DND-41 (cell line): ENCODE results near the gene PPP1R17.

Experiments used
- EZH2 ChIP-seq: IDR thresholded peaks from 3 replicates; pipeline ENCODE4 v1.6.1; 2012; ENCODE audit warnings: borderline replicate concordance, low read depth, mild to moderate bottlenecking, moderate library complexity, low read length, inconsistent platforms; ENCODE audit not compliant: severe bottlenecking
- TF ChIP-seq, protein P1 (sequence below): IDR thresholded peaks from 2 replicates; pipeline ENCODE4 v1.5.1; 2012; ENCODE audit warnings: borderline replicate concordance, low read length, moderate library complexity, mild to moderate bottlenecking; ENCODE audit not compliant: poor library complexity, severe bottlenecking; ENCODE audit errors: extremely low read depth

DNA sequence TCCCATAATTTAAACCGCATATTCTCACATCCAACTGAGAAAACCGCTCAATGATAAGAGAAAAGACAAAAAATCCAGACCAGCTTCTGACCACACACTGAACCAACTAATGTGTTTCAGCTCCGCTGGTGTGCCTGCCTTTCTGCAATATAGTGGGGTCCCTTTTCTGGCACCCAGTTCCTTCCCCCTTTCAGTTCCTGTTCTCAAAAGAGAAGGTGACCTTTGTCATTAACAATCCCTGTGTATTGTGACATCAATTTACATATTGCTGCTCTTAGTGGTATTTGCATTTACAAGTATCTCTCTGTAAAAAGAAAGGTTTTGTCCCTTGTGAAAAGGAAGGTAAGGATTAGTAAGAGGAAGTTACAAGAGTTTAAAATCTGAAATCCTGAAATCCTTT lies 1.4 kb downstream of the PPP1R17 start:
- TF ChIP-seq, protein P1, sequence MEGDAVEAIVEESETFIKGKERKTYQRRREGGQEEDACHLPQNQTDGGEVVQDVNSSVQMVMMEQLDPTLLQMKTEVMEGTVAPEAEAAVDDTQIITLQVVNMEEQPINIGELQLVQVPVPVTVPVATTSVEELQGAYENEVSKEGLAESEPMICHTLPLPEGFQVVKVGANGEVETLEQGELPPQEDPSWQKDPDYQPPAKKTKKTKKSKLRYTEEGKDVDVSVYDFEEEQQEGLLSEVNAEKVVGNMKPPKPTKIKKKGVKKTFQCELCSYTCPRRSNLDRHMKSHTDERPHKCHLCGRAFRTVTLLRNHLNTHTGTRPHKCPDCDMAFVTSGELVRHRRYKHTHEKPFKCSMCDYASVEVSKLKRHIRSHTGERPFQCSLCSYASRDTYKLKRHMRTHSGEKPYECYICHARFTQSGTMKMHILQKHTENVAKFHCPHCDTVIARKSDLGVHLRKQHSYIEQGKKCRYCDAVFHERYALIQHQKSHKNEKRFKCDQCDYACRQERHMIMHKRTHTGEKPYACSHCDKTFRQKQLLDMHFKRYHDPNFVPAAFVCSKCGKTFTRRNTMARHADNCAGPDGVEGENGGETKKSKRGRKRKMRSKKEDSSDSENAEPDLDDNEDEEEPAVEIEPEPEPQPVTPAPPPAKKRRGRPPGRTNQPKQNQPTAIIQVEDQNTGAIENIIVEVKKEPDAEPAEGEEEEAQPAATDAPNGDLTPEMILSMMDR = no peak
- no peak for TF ChIP-seq EZH2
